Fibroblast of lung (primary cell): ENCODE data around the gene PMEPA1. TPM values are rescaled to one million over a fixed set of nuclear protein-coding genes. Genes with fewer than 3 reads are reported as not detected.

ENCODE experiments used
- DNase-seq, 2 donors: peaks; one replicate each; pipeline versions ENCODE4 v3.0.0 to v3.0.0-alpha.2; 2010; ENCODE audit warnings: low read depth in 2 of 2
- H2AFZ ChIP-seq: 2 replicates; pipeline ENCODE4 v1.5.1; 2012; ENCODE audit warnings: low read length, control low read depth, inconsistent platforms
- H3K27ac ChIP-seq: 2 replicates; pipeline ENCODE4 v1.5.1; 2011; ENCODE audit warnings: low read length, control low read depth; ENCODE audit not compliant: insufficient read depth
- H3K27me3 ChIP-seq: 2 replicates; pipeline ENCODE4 v1.5.1; 2011; ENCODE audit warnings: mild to moderate bottlenecking, low read length; ENCODE audit not compliant: control insufficient read depth, insufficient read depth
- H3K36me3 ChIP-seq: 2 replicates; pipeline ENCODE4 v1.5.1; 2011; ENCODE audit warnings: low read length; ENCODE audit not compliant: control insufficient read depth, insufficient read depth
- H3K4me1 ChIP-seq: 2 replicates; pipeline ENCODE4 v1.5.1; 2011; ENCODE audit warnings: low read length; ENCODE audit not compliant: control insufficient read depth, insufficient read depth; ENCODE audit errors: extremely low read depth
- H3K4me2 ChIP-seq: 2 replicates; pipeline ENCODE4 v1.5.1; 2011; ENCODE audit warnings: low read length, control low read depth; ENCODE audit not compliant: insufficient read depth; ENCODE audit errors: extremely low read depth
- H3K4me3 ChIP-seq, 4 experiments: fragments of 200-600 bp in 1 of 4; sonication (generic) in 1 of 4; replicated peaks in 1 of 4; 2 replicates each; pipeline ENCODE4 v1.5.1; 2011 to 2016; ENCODE audit warnings: low read length in 4 of 4, low read depth in 3 of 4, mild to moderate bottlenecking in 3 of 4, control low read depth in 2 of 4, inconsistent platforms in 1 of 4, mixed read lengths in 1 of 4; ENCODE audit not compliant: insufficient read depth in 1 of 4; ENCODE audit errors: control extremely low read depth in 1 of 4
- H3K79me2 ChIP-seq: 2 replicates; pipeline ENCODE4 v1.5.1; 2012; ENCODE audit warnings: mild to moderate bottlenecking, low read length, inconsistent platforms; ENCODE audit not compliant: control insufficient read depth, insufficient read depth
- H3K9ac ChIP-seq: 2 replicates; pipeline ENCODE4 v1.5.1; 2011; ENCODE audit warnings: mild to moderate bottlenecking, low read length, control low read depth; ENCODE audit not compliant: insufficient read depth
- H3K9me3 ChIP-seq: 2 replicates; pipeline ENCODE4 v1.5.1; 2012; ENCODE audit warnings: low read depth, low read length; ENCODE audit not compliant: control insufficient read depth, insufficient read depth
- H4K20me1 ChIP-seq: 2 replicates; pipeline ENCODE4 v1.5.1; 2011; ENCODE audit warnings: low read length; ENCODE audit not compliant: control insufficient read depth, insufficient read depth; ENCODE audit errors: extremely low read depth
- CTCF ChIP-seq, 2 donors: IDR thresholded peaks in 1 of 2; conservative IDR thresholded peaks in 1 of 2; 1 replicate in 1 of 2; 2 replicates in 1 of 2; pipeline ENCODE4 v1.5.1; 2011 to 2012; ENCODE audit warnings: low read length in 2 of 2, control low read depth in 1 of 2, inconsistent platforms in 1 of 2, low read depth in 1 of 2, mild to moderate bottlenecking in 1 of 2
- EZH2 ChIP-seq: IDR thresholded peaks from 2 replicates; pipeline ENCODE4 v1.5.1; 2012; ENCODE audit warnings: low read length, control low read depth, mild to moderate bottlenecking; ENCODE audit errors: missing control alignments
- polyA plus RNA-seq, 2 donors: library from polyadenylated mRNA; depleted of rRNA in 1 of 2; stranded (reverse) in 1 of 2; unstranded in 1 of 2; fragments of >200 nt; gene quantifications; 2 replicates each; pipeline ENCODE4 v1.2.1, GENCODE V29; 2011 to 2012; ENCODE audit warnings: missing spikeins in 1 of 2
- total RNA-seq: library from RNA; depleted of rRNA; stranded (reverse); fragments of >200 nt; gene quantifications from 2 replicates; pipeline ENCODE4 v1.2.1, GENCODE V29; 2014

Gene PMEPA1
- total and polyA plus RNA-seq, 2 donors (not counting 1 experiment from before 2014, with no cell fraction given) = 0.19 to 0.33 TPM

- Histone ChIP-seq H4K20me1 (no peaks in the 10 kb centered on the region), H3K9me3 (no peaks in the 10 kb centered on the region), H3K4me2 (no peak overlapping the region), H3K4me1 (no peaks in the 10 kb centered on the region), H3K9ac (no peak overlapping the region), H3K36me3 (no peaks in the 10 kb centered on the region), H3K4me3 (no peak overlapping the region), H2AFZ (no peak overlapping the region), H3K79me2 (no peaks in the 10 kb centered on the region), H3K27ac (no peak overlapping the region), H3K27me3 (no peaks in the 10 kb centered on the region)
- DNase-seq = no peak
- no peak for TF ChIP-seq EZH2
- TF ChIP-seq CTCF (conservative IDR thresholded peaks at IDR 0.05 in 1 of 2, IDR thresholded peaks at IDR 0.05 in 1 of 2; ENCODE audit: low read depth in 1 of 2, low read length in 2 of 2) = no peak
These were observed 58.9 kb downstream of the PMEPA1 start for GRCh38 chr20:57650756-57651483.

- no peak overlapping the region for H2AFZ ChIP-seq
- H4K20me1 ChIP-seq = no peaks in the 10 kb centered on the region
- H3K27me3 ChIP-seq = no peaks in the 10 kb centered on the region
- H3K79me2 ChIP-seq = no peaks in the 10 kb centered on the region
- no peak for DNase-seq
- TF ChIP-seq EZH2 (no peak), CTCF (conservative IDR thresholded peaks at IDR 0.05 in 1 of 2, IDR thresholded peaks at IDR 0.05 in 1 of 2; ENCODE audit: low read depth in 1 of 2, low read length in 2 of 2) (no peak)
- no peak overlapping the region for H3K4me3 ChIP-seq
- H3K4me1 ChIP-seq = no peaks in the 10 kb centered on the region
- H3K36me3 ChIP-seq = no peaks in the 10 kb centered on the region
- no peaks in the 10 kb centered on the region for H3K9me3 ChIP-seq
- H3K9ac ChIP-seq = no peak overlapping the region
- H3K4me2 ChIP-seq = no peak overlapping the region
- no peak overlapping the region for H3K27ac ChIP-seq
These were observed 59.5 kb downstream of the PMEPA1 start for GRCh38 chr20:57650266-57650665.

GRCh38 chr20:57649617-57650015 lies 60.2 kb downstream of the PMEPA1 start:
- Histone ChIP-seq H2AFZ (no peak overlapping the region), H3K9ac (no peak overlapping the region), H3K27me3 (no peaks in the 10 kb centered on the region), H3K79me2 (no peaks in the 10 kb centered on the region), H3K4me3 (no peak overlapping the region), H3K4me1 (no peaks in the 10 kb centered on the region), H3K36me3 (no peaks in the 10 kb centered on the region), H3K4me2 (no peak overlapping the region), H3K9me3 (no peaks in the 10 kb centered on the region), H3K27ac (no peak overlapping the region), H4K20me1 (no peaks in the 10 kb centered on the region)
- no peak for DNase-seq
- TF ChIP-seq CTCF (conservative IDR thresholded peaks at IDR 0.05 in 1 of 2, IDR thresholded peaks at IDR 0.05 in 1 of 2; ENCODE audit: low read depth in 1 of 2, low read length in 2 of 2) (no peak), EZH2 (no peak)
